ENCODE data around the gene LARP1.

DNA sequence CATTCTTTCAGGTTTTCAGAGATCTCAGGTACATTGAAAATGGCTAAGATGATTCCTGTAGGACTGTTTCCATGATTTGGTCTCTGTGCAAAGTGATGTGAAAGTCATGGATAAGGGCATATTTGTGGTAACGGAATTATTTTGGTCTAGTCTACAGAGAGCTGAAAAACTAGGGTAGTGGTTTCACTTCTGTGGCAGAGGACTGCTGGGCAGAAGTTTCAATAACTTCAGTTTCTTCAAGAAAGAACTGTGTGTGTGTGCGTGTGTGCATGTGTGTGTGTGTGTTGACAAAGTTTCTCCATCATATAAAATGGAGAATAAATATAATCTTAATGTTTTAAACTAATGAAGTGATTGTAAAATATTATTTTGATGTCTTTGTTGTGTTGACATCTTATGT is 107.6 kb downstream of the LARP1 start:
- no peak for TF ChIP-seq CTCF (IDR thresholded peaks at IDR 0.05)
- no peak for TF ChIP-seq POLR2AphosphoS5 (IDR thresholded peaks at IDR 0.05)
- TF ChIP-seq POLR2A (IDR thresholded peaks at IDR 0.05): no peak
- no peak for TF ChIP-seq EP300 (IDR thresholded peaks at IDR 0.05)

All from upper lobe of left lung (tissue), 4 donors.